Vagina (tissue), 2 donors: ENCODE results near the gene ABAT.

Source experiments
- CTCF ChIP-seq, 3 experiments: fragments of 450-650 bp in 2 of 3; fragments of 200-600 bp in 1 of 3; sonication (generic) in 1 of 3; IDR thresholded peaks; one replicate each; pipeline ENCODE4 v1.5.1; 2017 to 2019; ENCODE audit warnings: antibody characterized with exemption in 3 of 3, mild to moderate bottlenecking in 2 of 3, moderate library complexity in 2 of 3
- POLR2A ChIP-seq, 2 donors: fragments of 450-650 bp; IDR thresholded peaks; one replicate each; pipeline ENCODE4 v1.6.1; 2017; ENCODE audit warnings: antibody characterized with exemption in 2 of 2, mild to moderate bottlenecking in 2 of 2, moderate library complexity in 2 of 2
- POLR2AphosphoS5 ChIP-seq, 2 donors: sonication (generic); formaldehyde crosslinking; IDR thresholded peaks; one replicate each; pipeline ENCODE4 v1.9.0; 2017; ENCODE audit warnings: antibody characterized with exemption in 2 of 2, mild to moderate bottlenecking in 2 of 2, low read depth in 1 of 2; ENCODE audit not compliant: insufficient read depth in 1 of 2

GRCh38 chr16:8703693-8704092 is 29.3 kb downstream of the ABAT start:
- TF ChIP-seq CTCF (IDR thresholded peaks at IDR 0.05), result no peak
- no peak for TF ChIP-seq POLR2AphosphoS5 (IDR thresholded peaks at IDR 0.05; ENCODE audit: insufficient read depth in 1 of 2, low read depth in 1 of 2)
- TF ChIP-seq POLR2A (IDR thresholded peaks at IDR 0.05), result no peak
